ES-I3 (cell line): ENCODE results near the gene PARP3.
"Not testable (repeated sequence)": the region's sequence is repeated elsewhere in the genome, so short reads cannot be mapped to it uniquely, and the experiment has no call there.

Source experiments
- H3K36me3 ChIP-seq: 2 replicates; pipeline ENCODE4 v1.6.1; 2013; ENCODE audit warnings: mild to moderate bottlenecking, low read length, control low read depth, moderate library complexity; ENCODE audit not compliant: insufficient read depth
- H3K4me1 ChIP-seq: 2 replicates; pipeline ENCODE4 v1.6.1; 2013; ENCODE audit warnings: mild to moderate bottlenecking, control low read depth, low read length; ENCODE audit not compliant: insufficient read depth
- H3K9ac ChIP-seq: 2 replicates; pipeline ENCODE4 v1.6.1; 2013; ENCODE audit warnings: low read depth, mild to moderate bottlenecking, low read length, moderate library complexity
- H3K9me3 ChIP-seq: 2 replicates; pipeline ENCODE4 v1.6.1; 2013; ENCODE audit warnings: mild to moderate bottlenecking, low read length, moderate library complexity; ENCODE audit not compliant: control insufficient read depth, insufficient read depth

Gene PARP3

GRCh38 chr3:51928981-51929380, 13.2 kb upstream of the PARP3 start:
- H3K9ac ChIP-seq, H3K9me3 ChIP-seq, H3K4me1 ChIP-seq, H3K36me3 ChIP-seq: not testable (repeated sequence)

- Histone ChIP-seq H3K9me3 (no peaks in the 10 kb centered on the region), H3K36me3 (no peaks in the 10 kb centered on the region), H3K9ac (no peak overlapping the region), H3K4me1 (no peaks in the 10 kb centered on the region)
Measured at GRCh38 chr3:51929420-51930003, 12.7 kb upstream of the PARP3 start.

- no peaks in the 10 kb centered on the region; the same call in 1 of the 2 replicates for H3K36me3 ChIP-seq
Measured at GRCh38 chr3:51930439-51930838, 11.7 kb upstream of the PARP3 start.

DNA sequence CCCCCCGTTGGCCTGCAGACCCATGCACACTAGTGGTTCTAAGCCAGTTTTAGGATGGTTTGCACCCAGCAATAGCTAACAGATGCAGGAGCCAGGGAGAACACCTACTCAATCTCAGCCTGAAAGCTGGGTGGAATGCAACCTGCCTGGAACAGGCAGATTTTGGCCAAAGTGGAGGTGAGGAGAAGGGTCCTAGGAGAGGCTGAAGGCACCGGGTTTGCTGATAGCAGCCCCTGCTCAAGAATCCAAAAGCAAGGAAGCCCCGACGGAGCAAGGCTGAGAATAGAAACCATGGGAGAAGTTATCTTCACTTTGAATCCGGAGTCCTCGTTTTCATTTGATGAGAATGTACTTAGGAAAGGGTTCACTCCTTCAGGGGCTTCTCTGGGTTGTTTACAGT, 10.4 kb upstream of the PARP3 start:
- H3K9ac ChIP-seq = no peak overlapping the region
- no peaks in the 10 kb centered on the region for H3K9me3 ChIP-seq
- peaks cover 9% of the 10 kb centered on the region; the same call in 1 of the 2 replicates for H3K36me3 ChIP-seq
- no peaks in the 10 kb centered on the region for H3K4me1 ChIP-seq

More at GRCh38 chr3:51930439-51930838, 11.7 kb upstream of the PARP3 start:
- Histone ChIP-seq H3K9ac (no peak overlapping the region), H3K9me3 (no peaks in the 10 kb centered on the region), H3K4me1 (no peaks in the 10 kb centered on the region)

DNA sequence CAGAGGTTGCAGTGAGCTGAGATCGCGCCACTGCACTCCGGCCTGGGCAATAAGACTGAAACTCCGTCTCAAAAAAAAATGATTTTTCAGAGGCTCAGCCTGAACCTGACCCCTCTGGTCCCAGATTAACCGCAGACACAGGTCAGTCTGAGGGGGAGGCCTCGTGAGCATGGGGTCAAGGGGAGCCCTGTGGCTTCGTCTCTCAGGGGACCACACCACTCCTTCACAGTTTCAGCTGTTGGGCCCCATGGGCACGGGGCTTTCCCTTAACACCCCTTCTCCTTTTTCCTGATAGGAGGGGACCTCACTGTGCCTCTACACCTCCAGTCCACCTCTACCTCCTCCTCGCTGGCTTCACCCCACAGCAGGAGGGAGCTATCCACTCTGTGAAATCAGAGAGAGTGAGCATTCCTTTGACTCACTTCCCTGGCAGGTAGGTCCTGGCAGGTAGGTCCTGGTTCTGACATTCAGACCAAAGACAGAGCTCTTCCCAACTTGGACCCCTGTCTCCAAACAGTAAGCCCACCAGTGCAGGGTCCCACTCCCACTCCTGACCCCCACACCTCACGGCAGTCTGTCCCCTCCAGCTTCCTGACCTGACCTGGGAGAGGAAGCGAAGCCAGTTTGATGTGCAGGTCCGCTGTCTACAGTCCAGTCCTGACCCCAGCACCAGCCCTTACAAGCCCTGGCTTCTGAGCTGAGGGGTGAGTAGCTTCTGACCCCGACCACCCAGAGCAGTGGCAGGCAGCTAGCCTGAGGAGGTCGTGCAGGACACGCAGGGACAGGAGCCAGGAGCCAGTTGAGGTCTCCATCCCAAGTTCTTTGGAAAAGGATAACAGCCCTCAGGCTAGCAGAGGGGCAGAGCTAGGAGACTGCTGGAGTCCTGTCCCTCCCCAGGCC, 9.4 kb upstream of the PARP3 start:
- Histone ChIP-seq H3K36me3 (peaks cover 14% of the 10 kb centered on the region; the same call in 1 of the 2 replicates), H3K9ac (no peak overlapping the region)

GRCh38 chr3:51933471-51934138, 8.6 kb upstream of the PARP3 start:
- Histone ChIP-seq H3K36me3 (peaks cover 14% of the 10 kb centered on the region; the same call in 1 of the 2 replicates), H3K9me3 (no peaks in the 10 kb centered on the region), H3K4me1 (no peaks in the 10 kb centered on the region), H3K9ac (no peak overlapping the region)

More for the DNA sequence above, 9.4 kb upstream of the PARP3 start:
- Histone ChIP-seq H3K9me3 (no peaks in the 10 kb centered on the region), H3K4me1 (no peaks in the 10 kb centered on the region)

DNA sequence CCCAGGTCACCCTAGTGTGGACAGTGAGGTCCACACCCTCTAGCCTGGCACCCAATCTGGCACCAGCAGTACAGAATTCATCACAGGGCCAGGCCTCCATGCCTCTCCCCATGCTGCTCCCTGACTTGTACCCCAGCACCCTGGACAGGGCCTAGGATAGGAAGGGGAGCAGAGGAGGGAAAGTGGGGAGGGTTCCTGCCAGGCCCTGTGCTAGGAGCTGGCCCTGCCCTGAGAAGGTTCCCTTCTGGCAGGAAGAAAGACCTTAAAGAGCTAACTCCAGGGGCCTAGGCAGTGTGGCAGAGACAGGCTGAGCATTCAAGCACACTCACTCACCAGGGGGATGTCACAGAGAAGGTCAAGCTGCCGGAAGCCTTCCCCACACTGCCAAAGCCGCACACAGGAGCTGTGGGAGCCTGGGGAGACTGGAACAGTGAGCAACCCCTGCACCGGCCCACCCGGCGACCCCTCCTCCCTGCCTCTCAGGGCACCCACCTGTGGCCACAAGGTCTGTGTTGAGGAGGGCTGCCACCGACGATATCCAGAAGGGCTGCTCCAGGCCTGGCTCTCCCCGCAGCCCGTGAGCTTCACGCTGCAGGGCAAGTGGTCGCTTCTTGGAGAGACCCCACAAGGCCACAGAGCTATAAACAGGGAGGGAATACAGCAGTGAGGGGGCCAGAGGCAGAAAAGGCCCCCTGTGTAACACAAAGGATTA, 7.9 kb upstream of the PARP3 start:
- H3K9me3 ChIP-seq = no peaks in the 10 kb centered on the region
- peaks cover 14% of the 10 kb centered on the region; the same call in 1 of the 2 replicates for H3K36me3 ChIP-seq
- no peak overlapping the region for H3K9ac ChIP-seq
- H3K4me1 ChIP-seq = no peaks in the 10 kb centered on the region

DNA sequence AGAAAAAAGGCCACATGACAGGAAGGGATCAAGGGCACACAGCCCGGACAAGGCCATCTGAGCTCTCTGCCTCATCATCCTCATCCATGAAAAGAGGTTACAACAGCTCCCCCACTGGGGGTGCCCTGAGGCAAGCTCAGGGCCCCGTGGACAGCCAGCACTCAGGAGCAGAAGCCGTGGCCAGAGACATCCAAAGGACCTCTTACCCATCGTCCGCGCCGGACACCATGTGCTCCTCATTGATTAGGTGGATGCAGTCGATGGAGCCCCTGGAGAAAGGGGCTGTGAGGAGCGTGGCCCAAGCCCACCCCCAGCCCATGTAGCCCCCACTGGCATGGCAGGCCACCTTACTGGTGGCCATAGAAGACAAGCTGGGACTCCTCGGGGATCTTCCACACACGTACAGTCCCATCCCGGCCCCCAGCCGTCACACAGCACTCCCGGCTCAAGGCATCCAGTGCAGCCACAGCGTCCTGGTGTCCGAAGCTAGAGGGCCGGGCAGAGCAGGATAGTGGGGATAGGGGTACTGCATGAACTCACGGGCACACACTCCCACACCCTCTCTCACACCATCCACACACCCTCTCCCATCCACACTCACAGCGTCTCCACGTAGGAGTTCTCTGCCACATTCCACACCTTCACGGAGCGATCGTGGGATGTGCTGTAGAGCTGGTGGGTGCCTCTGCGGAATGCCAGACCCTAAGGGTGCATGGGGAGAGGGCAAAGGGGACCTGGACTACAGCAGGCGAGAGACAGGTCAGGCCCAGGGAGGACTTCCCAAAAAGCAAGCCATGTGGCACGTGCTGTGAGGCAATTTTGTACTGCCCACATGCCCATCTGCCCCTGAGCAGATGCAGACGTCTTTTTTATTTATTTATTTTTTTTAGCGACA, 6.9 kb upstream of the PARP3 start:
- Histone ChIP-seq H3K4me1 (no peaks in the 10 kb centered on the region), H3K9me3 (no peaks in the 10 kb centered on the region), H3K36me3 (peaks cover 14% of the 10 kb centered on the region; the same call in 1 of the 2 replicates), H3K9ac (no peak overlapping the region)

GRCh38 chr3:51935886-51936755, 6.0 kb upstream of the PARP3 start:
- no peaks in the 10 kb centered on the region for H3K9me3 ChIP-seq
- peaks cover 4% of the 10 kb centered on the region; the same call in 1 of the 2 replicates for H3K4me1 ChIP-seq
- peaks cover 14% of the 10 kb centered on the region; the same call in 1 of the 2 replicates for H3K36me3 ChIP-seq
- H3K9ac ChIP-seq = no peak overlapping the region

DNA sequence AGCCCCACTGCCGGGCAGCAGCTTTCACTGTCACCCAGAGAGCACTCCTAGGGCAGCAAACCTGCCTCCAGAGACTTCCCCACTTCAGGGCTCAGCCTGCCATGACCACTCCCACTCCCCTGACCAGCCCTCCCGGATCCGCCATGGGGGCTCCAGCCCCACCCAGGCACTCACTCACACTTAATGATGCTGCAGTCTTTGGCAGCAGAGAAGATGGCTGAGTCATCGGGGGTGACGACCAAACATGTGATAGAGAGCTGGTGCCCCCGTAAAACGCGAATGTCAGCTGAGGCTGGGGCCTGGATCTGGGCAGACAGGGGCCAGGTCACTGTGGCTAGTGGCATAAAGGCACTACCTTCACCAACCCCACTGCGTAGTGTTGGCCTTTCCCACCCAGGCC, 5.1 kb upstream of the PARP3 start:
- peaks cover 14% of the 10 kb centered on the region; the same call in 1 of the 2 replicates for H3K36me3 ChIP-seq
- H3K4me1 ChIP-seq = peaks cover 4% of the 10 kb centered on the region; the same call in 1 of the 2 replicates
- no peak overlapping the region for H3K9ac ChIP-seq
- H3K9me3 ChIP-seq = no peaks in the 10 kb centered on the region

- no peaks in the 10 kb centered on the region for H3K9me3 ChIP-seq
- peaks cover 14% of the 10 kb centered on the region; the same call in 1 of the 2 replicates for H3K36me3 ChIP-seq
- no peak overlapping the region for H3K9ac ChIP-seq
- H3K4me1 ChIP-seq = peaks cover 9% of the 10 kb centered on the region
Measured at GRCh38 chr3:51937611-51938450, 4.3 kb upstream of the PARP3 start.
